ENCODE data around the gene GRM7.

The GRM7 gene

GRCh38 chr3:7547826-7548225 is 686.9 kb downstream of the GRM7 start:
- in situ Hi-C loops (cut with MboI; ENCODE audit: low pct_unique_long_range_greater_than_20kb, low sequenced_read_pairs, unreplicated experiment) = no loop called here
- DNase-seq (ENCODE audit: low spot score) = no peak
- TF ChIP-seq CTCF (IDR thresholded peaks at IDR 0.05; ENCODE audit: extremely low read depth, insufficient read depth, missing control alignments) = no peak

GRCh38 chr3:7562892-7563291 is 702.0 kb downstream of the GRM7 start:
- no peak for DNase-seq (ENCODE audit: low spot score)
- in situ Hi-C loops (cut with MboI; ENCODE audit: low pct_unique_long_range_greater_than_20kb, low sequenced_read_pairs, unreplicated experiment) = no loop called here
- no peak for TF ChIP-seq CTCF (IDR thresholded peaks at IDR 0.05; ENCODE audit: extremely low read depth, insufficient read depth, missing control alignments)

GRCh38 chr3:7565574-7565973 is 704.7 kb downstream of the GRM7 start:
- no peak for DNase-seq (ENCODE audit: low spot score)
- in situ Hi-C loops (cut with MboI; ENCODE audit: low pct_unique_long_range_greater_than_20kb, low sequenced_read_pairs, unreplicated experiment) = no loop called here
- TF ChIP-seq CTCF (IDR thresholded peaks at IDR 0.05; ENCODE audit: extremely low read depth, insufficient read depth, missing control alignments) = no peak

GRCh38 chr3:7567160-7567559 is 706.2 kb downstream of the GRM7 start:
- in situ Hi-C loops (cut with MboI; ENCODE audit: low pct_unique_long_range_greater_than_20kb, low sequenced_read_pairs, unreplicated experiment) = no loop called here
- DNase-seq (ENCODE audit: low spot score) = no peak
- no peak for TF ChIP-seq CTCF (IDR thresholded peaks at IDR 0.05; ENCODE audit: extremely low read depth, insufficient read depth, missing control alignments)

- no peak for TF ChIP-seq CTCF (IDR thresholded peaks at IDR 0.05; ENCODE audit: extremely low read depth, insufficient read depth, missing control alignments)
- in situ Hi-C loops (cut with MboI; ENCODE audit: low pct_unique_long_range_greater_than_20kb, low sequenced_read_pairs, unreplicated experiment) = no loop called here
- DNase-seq (ENCODE audit: low spot score) = no peak
Measured at GRCh38 chr3:7568526-7569184, 707.7 kb downstream of the GRM7 start.

- in situ Hi-C loops (cut with MboI; ENCODE audit: low pct_unique_long_range_greater_than_20kb, low sequenced_read_pairs, unreplicated experiment) = no loop called here
- TF ChIP-seq CTCF (IDR thresholded peaks at IDR 0.05; ENCODE audit: extremely low read depth, insufficient read depth, missing control alignments) = no peak
- DNase-seq (ENCODE audit: low spot score) = no peak
Measured at GRCh38 chr3:7573330-7573729, 712.4 kb downstream of the GRM7 start.
